ENCODE data around the gene LRRC10B. TPM values are rescaled to one million over a fixed set of nuclear protein-coding genes. Genes with fewer than 3 reads are reported as not detected.

Gene LRRC10B
- total RNA-seq, 1 donor from 2014 or later = 0.45 TPM

GRCh38 chr11:61503135-61503770 lies 5.3 kb upstream of the LRRC10B start:
- ATAC-seq (no peak), DNase-seq (no peak)
- intact Hi-C loops (cut with micrococcal nuclease) = no loop called here

GRCh38 chr11:61505106-61505505 lies 3.4 kb upstream of the LRRC10B start:
- DNase-seq (no peak), ATAC-seq (no peak)
- intact Hi-C loops (cut with micrococcal nuclease) = no loop called here

- intact Hi-C loops (cut with micrococcal nuclease) = no loop called here
- no peak for ATAC-seq
- DNase-seq = no peak
Observed at GRCh38 chr11:61505640-61506155, 2.9 kb upstream of the LRRC10B start.

GRCh38 chr11:61507012-61507768 lies 1.4 kb upstream of the LRRC10B start:
- ATAC-seq = no peak
- intact Hi-C loops (cut with micrococcal nuclease) = no loop called here
- no peak for DNase-seq

- ATAC-seq = peak; percentile 94
Observed at GRCh38 chr11:61509043-61510029, 787 bp downstream of the LRRC10B start.

GRCh38 chr11:61510166-61510919 lies 1.8 kb downstream of the LRRC10B start:
- intact Hi-C loops (cut with micrococcal nuclease) = no loop called here
- ATAC-seq = no peak
- no peak for DNase-seq

More at GRCh38 chr11:61509043-61510029, 787 bp downstream of the LRRC10B start:
- peak; percentile 85 for DNase-seq
- intact Hi-C loops (cut with micrococcal nuclease) = no loop called here

GRCh38 chr11:61510974-61511373 lies 2.4 kb downstream of the LRRC10B start:
- ATAC-seq (no peak), DNase-seq (no peak)
- intact Hi-C loops (cut with micrococcal nuclease) = no loop called here

GRCh38 chr11:61511383-61511782 lies 2.8 kb downstream of the LRRC10B start:
- DNase-seq (no peak), ATAC-seq (no peak)
- intact Hi-C loops (cut with micrococcal nuclease) = no loop called here

GRCh38 chr11:61512435-61512834 lies 3.9 kb downstream of the LRRC10B start:
- ATAC-seq = no peak

GRCh38 chr11:61513143-61513765 lies 4.7 kb downstream of the LRRC10B start:
- no peak for ATAC-seq
- intact Hi-C loops (cut with micrococcal nuclease) = no loop called here
- DNase-seq = no peak

More at GRCh38 chr11:61512435-61512834, 3.9 kb downstream of the LRRC10B start:
- intact Hi-C loops (cut with micrococcal nuclease) = no loop called here
- no peak for DNase-seq

- intact Hi-C loops (cut with micrococcal nuclease) = no loop called here
- ATAC-seq (no peak), DNase-seq (no peak)
Observed at GRCh38 chr11:61514050-61514917, 5.7 kb downstream of the LRRC10B start.

GRCh38 chr11:61515686-61516085 lies 7.1 kb downstream of the LRRC10B start:
- intact Hi-C loops (cut with micrococcal nuclease) = no loop called here
- DNase-seq (no peak), ATAC-seq (no peak)

GRCh38 chr11:61516191-61516590 lies 7.6 kb downstream of the LRRC10B start:
- intact Hi-C loops (cut with micrococcal nuclease) = no loop called here
- no peak for ATAC-seq
- DNase-seq = no peak

GRCh38 chr11:61516675-61517572 lies 8.4 kb downstream of the LRRC10B start:
- ATAC-seq = peak; percentile 49
- peak; percentile 62 for DNase-seq
- intact Hi-C loops (cut with micrococcal nuclease) = no loop called here

- intact Hi-C loops (cut with micrococcal nuclease) = no loop called here
- DNase-seq = no peak
- no peak for ATAC-seq
Observed at GRCh38 chr11:61518032-61518795, 9.7 kb downstream of the LRRC10B start.

- intact Hi-C loops (cut with micrococcal nuclease) = no loop called here
- DNase-seq (no peak), ATAC-seq (no peak)
Observed at GRCh38 chr11:61522881-61523280, 14.3 kb downstream of the LRRC10B start.
